Effector memory CD4-positive, alpha-beta T cell (primary cell): ENCODE results near the gene GNB1.

Experiments used
- DNase-seq, 3 donors: peaks; one replicate each; pipeline ENCODE4 v3.0.0-alpha.2; 2020
- H3K27ac ChIP-seq: 2 replicates; pipeline ENCODE4 v1.7.0; 2013; ENCODE audit warnings: mild to moderate bottlenecking, low read length, moderate library complexity; ENCODE audit not compliant: insufficient read depth, poor library complexity, severe bottlenecking
- H3K27me3 ChIP-seq: replicated peaks from 2 replicates; pipeline ENCODE4 v1.7.0; 2013; ENCODE audit warnings: mild to moderate bottlenecking, low read length; ENCODE audit not compliant: insufficient read depth, control insufficient read depth, poor library complexity, severe bottlenecking
- H3K36me3 ChIP-seq: 2 replicates; pipeline ENCODE4 v1.7.0; 2013; ENCODE audit warnings: mild to moderate bottlenecking, low read length, moderate library complexity; ENCODE audit not compliant: control insufficient read depth, insufficient read depth
- H3K4me1 ChIP-seq: 2 replicates; pipeline ENCODE4 v1.7.0; 2013; ENCODE audit warnings: low read length, mild to moderate bottlenecking; ENCODE audit not compliant: control insufficient read depth, insufficient read depth, poor library complexity, severe bottlenecking
- H3K4me3 ChIP-seq: 2 replicates; pipeline ENCODE4 v1.7.0; 2013; ENCODE audit warnings: low read length, low read depth, mild to moderate bottlenecking; ENCODE audit not compliant: insufficient read depth, poor library complexity, severe bottlenecking
- H3K9me3 ChIP-seq: 2 replicates; pipeline ENCODE4 v1.7.0; 2013; ENCODE audit warnings: mild to moderate bottlenecking, low read length, moderate library complexity; ENCODE audit not compliant: control insufficient read depth

The GNB1 gene

GRCh38 chr1:1895456-1896336, 4.8 kb upstream of the GNB1 start:
- H3K4me1 ChIP-seq = peaks cover 17% of the 10 kb centered on the region
- H3K36me3 ChIP-seq = no peaks in the 10 kb centered on the region
- H3K27ac ChIP-seq = no peak overlapping the region
- H3K4me3 ChIP-seq = no peak overlapping the region
- DNase-seq = no peak
- no peaks in the 10 kb centered on the region for H3K9me3 ChIP-seq
- no peaks in the 10 kb centered on the region for H3K27me3 ChIP-seq

DNA sequence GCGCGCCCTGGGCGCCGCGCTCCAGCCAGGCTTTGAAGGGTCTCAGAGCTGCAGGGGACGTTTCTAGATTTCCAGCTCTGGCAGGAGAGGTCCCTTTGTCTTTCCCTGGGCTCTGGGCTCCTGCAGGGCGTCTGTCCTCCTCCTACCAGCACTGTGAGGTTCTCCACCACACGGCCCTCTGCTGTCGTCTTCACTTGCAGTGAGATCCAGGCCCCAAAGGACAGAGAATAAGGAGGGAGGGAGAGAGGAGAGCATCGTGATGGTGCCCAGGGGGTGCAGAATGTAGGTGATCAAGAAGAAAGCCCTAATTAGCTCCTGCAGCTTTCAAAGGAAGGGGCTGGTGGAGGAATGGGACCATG, 4.2 kb upstream of the GNB1 start:
- Histone ChIP-seq H3K9me3 (no peaks in the 10 kb centered on the region), H3K4me1 (peaks cover 17% of the 10 kb centered on the region), H3K27me3 (no peaks in the 10 kb centered on the region), H3K27ac (no peak overlapping the region), H3K4me3 (no peak overlapping the region), H3K36me3 (no peaks in the 10 kb centered on the region)
- no peak for DNase-seq

GRCh38 chr1:1894354-1895059, 3.6 kb upstream of the GNB1 start:
- no peak overlapping the region for H3K4me3 ChIP-seq
- no peaks in the 10 kb centered on the region for H3K9me3 ChIP-seq
- no peak for DNase-seq
- H3K27ac ChIP-seq = no peak overlapping the region
- H3K27me3 ChIP-seq = no peaks in the 10 kb centered on the region
- H3K36me3 ChIP-seq = no peaks in the 10 kb centered on the region
- H3K4me1 ChIP-seq = peaks cover 17% of the 10 kb centered on the region

DNA sequence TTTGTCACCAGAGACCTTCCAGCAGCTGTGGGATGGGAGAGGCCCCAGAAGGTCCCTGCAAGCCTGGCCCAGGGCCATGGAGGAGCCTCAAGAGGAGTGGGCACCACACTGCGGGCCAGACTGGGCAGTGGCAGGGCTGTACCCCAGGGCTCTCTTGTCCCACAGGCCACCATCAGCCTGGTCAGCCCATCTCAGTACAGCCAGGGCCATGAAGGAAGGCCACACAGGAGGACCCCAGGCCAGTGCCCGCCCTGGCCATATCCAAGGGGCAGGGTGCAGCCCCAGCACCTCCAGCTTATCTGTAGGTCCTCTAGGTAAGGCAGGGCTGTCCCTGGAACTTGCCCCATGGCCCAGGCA, 3.1 kb upstream of the GNB1 start:
- Histone ChIP-seq H3K4me1 (peaks cover 22% of the 10 kb centered on the region), H3K9me3 (no peaks in the 10 kb centered on the region), H3K27me3 (no peaks in the 10 kb centered on the region), H3K27ac (no peak overlapping the region), H3K4me3 (no peak overlapping the region), H3K36me3 (no peaks in the 10 kb centered on the region)
- DNase-seq = no peak

- no peaks in the 10 kb centered on the region for H3K9me3 ChIP-seq
- H3K4me1 ChIP-seq = peaks cover 27% of the 10 kb centered on the region
- H3K36me3 ChIP-seq = no peaks in the 10 kb centered on the region
- no peaks in the 10 kb centered on the region for H3K27me3 ChIP-seq
- H3K27ac ChIP-seq = no peak overlapping the region
- no peak overlapping the region for H3K4me3 ChIP-seq
- DNase-seq = no peak
Observed at GRCh38 chr1:1893291-1893985, 2.6 kb upstream of the GNB1 start.

- no peak for DNase-seq
- H3K27me3 ChIP-seq = no peaks in the 10 kb centered on the region
- H3K4me1 ChIP-seq = peaks cover 34% of the 10 kb centered on the region
- H3K27ac ChIP-seq = peak overlapping the region; percentile 93
- H3K36me3 ChIP-seq = no peaks in the 10 kb centered on the region
- H3K9me3 ChIP-seq = no peaks in the 10 kb centered on the region
- H3K4me3 ChIP-seq = peak overlapping the region; percentile 60
Observed at GRCh38 chr1:1892763-1893120, 1.9 kb upstream of the GNB1 start.

DNA sequence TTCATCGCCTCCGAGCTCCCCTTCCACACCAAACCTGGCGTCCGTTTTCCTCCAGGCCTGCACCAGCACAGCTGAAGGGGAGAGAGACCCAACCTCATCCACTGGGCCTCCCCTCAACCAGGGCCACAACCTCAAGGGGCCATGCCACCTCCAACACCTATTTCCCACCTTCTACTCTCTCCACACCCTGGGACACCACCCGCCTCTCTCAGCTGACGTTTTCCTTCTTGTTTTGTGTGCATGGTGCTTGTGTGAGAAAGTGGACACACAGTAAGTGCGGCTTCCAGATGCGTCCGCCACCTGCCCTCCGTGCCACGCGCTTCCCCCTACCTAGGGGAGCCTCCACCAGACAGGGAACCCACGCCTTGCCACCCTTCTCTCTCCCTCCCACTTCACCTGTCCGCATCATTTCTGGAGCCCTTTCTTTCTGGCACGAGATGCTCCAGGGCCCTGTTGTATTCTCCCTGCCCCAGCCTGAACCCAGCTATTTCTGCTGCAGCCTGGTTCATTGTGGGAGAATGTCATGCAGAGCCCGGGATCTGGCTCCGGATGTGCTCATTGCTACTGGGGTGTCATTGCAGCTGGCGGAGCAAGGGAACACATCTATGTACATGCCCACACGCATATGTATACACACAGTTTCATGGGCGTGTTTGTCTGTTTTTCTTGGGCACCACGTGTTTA, 1.3 kb upstream of the GNB1 start:
- no peaks in the 10 kb centered on the region for H3K9me3 ChIP-seq
- peak overlapping the region; percentile 93 for H3K27ac ChIP-seq
- H3K27me3 ChIP-seq = no peaks in the 10 kb centered on the region
- peaks cover 39% of the 10 kb centered on the region for H3K4me1 ChIP-seq
- peak overlapping the region; percentile 60 for H3K4me3 ChIP-seq
- DNase-seq = no peak
- no peaks in the 10 kb centered on the region for H3K36me3 ChIP-seq

DNA sequence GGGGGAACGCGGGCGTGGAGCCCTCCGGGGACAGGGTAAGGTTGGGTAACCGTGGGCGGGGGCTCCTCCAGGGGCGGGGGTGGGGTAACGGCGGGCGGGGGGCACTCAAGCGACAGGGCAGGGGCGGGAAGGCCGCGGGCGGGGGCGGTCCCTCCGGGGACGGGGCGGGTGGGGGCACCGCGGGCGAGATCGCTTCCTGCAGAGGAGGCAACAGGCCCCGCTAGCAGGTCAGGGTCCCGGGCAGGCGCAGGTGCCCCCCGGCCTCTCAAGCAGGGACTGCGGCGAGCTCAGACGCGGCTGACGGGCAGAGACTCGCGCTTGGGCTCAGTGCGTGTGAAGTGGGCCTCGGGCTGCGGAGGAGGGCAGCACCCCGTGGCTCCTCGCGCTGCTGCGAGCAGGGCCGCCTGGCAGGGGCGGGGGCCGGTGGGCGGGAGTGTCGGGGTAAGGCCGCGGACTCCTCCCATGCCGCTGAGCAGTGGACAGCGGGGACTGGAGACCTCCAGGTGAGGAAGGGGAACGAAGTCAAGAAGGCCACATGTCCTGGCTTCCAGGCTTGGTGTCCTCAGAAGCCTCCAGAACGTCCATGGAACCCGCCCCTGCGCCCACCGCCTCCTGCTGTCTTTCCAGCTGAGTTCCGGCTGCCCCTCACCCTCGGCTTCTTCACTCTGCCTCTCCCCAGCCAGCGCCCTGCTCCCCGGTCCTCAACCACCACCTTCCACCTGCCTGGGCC, 627 bp upstream of the GNB1 start:
- Histone ChIP-seq H3K36me3 (no peaks in the 10 kb centered on the region), H3K4me3 (peak overlapping the region; percentile 62), H3K4me1 (peaks cover 45% of the 10 kb centered on the region), H3K9me3 (no peaks in the 10 kb centered on the region), H3K27me3 (no peaks in the 10 kb centered on the region), H3K27ac (peak overlapping the region; percentile 93)
- DNase-seq = peak; percentile 71 to 82 (median 81)

GRCh38 chr1:1889847-1890505, 911 bp downstream of the GNB1 start:
- no peaks in the 10 kb centered on the region for H3K36me3 ChIP-seq
- DNase-seq = peak in 2 of 3 donors; percentile 18 to 36
- peak overlapping the region; percentile 88 for H3K4me3 ChIP-seq
- peak overlapping the region; percentile 93 for H3K27ac ChIP-seq
- peaks cover 48% of the 10 kb centered on the region for H3K4me1 ChIP-seq
- no peaks in the 10 kb centered on the region for H3K27me3 ChIP-seq
- no peaks in the 10 kb centered on the region for H3K9me3 ChIP-seq
